IPS-15b (cell line): ENCODE results near the gene OSBP2.

Experiments
- H3K27me3 ChIP-seq: one replicate; pipeline ENCODE4 v1.6.1; 2013; ENCODE audit warnings: low read length; ENCODE audit not compliant: control insufficient read depth, insufficient read depth
- H3K36me3 ChIP-seq: one replicate; pipeline ENCODE4 v1.6.1; 2013; ENCODE audit warnings: low read length; ENCODE audit not compliant: control insufficient read depth, insufficient read depth
- H3K4me1 ChIP-seq: one replicate; pipeline ENCODE4 v1.6.1; 2013; ENCODE audit warnings: mild to moderate bottlenecking, low read length; ENCODE audit not compliant: control insufficient read depth, insufficient read depth
- H3K4me3 ChIP-seq: one replicate; pipeline ENCODE4 v1.5.1; 2013; ENCODE audit warnings: low read depth, low read length
- H3K9ac ChIP-seq: one replicate; pipeline ENCODE4 v1.6.1; 2013; ENCODE audit warnings: low read depth, mild to moderate bottlenecking, low read length
- H3K9me3 ChIP-seq: one replicate; pipeline ENCODE4 v1.6.1; 2013; ENCODE audit warnings: mild to moderate bottlenecking, low read length; ENCODE audit not compliant: control insufficient read depth, insufficient read depth

Gene OSBP2

DNA sequence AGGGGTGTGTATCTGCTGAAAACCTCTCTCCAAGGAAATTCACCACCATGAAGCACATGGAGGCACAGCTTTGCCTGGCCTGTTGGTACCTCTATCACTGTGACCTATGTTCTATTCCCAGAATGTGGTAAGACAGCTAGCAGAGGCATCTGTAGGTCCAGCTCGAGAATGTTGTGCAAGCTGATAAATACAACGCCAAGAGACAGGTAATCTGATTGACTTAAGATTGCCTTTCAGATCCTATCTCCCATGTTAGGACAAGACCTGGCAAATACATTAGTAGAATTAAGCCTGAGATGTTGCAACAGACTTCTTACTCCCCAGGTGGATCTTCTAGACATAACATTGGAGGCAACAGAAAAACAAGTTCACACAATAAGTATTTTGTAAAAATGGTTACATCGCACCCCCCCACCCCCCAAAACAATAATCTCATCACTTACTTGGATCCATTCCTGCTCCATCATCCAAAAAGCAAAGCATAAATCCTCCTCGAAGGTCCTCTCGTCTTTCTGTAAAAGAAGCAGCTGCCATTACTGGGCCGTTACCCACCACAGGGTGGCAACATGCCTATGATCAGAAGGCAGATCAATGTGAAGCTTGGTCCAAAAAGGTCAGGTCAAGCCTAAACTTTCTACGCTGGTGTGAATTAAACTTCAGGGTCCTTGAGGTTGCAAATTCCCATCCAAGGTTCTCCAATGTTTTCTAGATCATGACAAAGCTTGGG, 255.4 kb downstream of the OSBP2 start:
- H3K4me3 ChIP-seq = no peak overlapping the region
- H3K27me3 ChIP-seq = no peaks in the 10 kb centered on the region
- H3K9ac ChIP-seq = no peak overlapping the region
- no peaks in the 10 kb centered on the region for H3K4me1 ChIP-seq
- peaks cover 38% of the 10 kb centered on the region for H3K36me3 ChIP-seq
- H3K9me3 ChIP-seq = no peaks in the 10 kb centered on the region

DNA sequence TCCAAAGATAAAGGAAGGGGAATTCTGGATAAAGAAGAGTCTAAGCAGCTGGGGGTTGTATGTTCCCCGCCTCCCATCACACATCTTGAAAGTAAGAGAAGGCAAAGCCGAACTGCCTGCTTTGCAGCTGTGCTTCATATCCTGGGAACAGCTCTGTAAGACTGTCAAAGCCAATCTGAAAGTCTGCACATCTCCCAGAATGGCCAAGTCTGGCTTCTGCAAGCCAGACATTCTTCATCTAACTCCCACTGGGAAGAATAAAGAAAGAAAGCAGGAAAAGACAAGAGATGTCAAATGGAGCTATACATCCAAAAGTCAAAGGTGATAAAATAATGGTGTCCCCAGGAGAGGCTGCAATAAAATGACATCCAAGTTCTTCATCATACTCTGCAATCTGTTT, 258.5 kb downstream of the OSBP2 start:
- Histone ChIP-seq H3K9me3 (no peaks in the 10 kb centered on the region), H3K9ac (no peak overlapping the region), H3K27me3 (no peaks in the 10 kb centered on the region), H3K4me1 (no peaks in the 10 kb centered on the region), H3K4me3 (no peak overlapping the region), H3K36me3 (peaks cover 25% of the 10 kb centered on the region)

DNA sequence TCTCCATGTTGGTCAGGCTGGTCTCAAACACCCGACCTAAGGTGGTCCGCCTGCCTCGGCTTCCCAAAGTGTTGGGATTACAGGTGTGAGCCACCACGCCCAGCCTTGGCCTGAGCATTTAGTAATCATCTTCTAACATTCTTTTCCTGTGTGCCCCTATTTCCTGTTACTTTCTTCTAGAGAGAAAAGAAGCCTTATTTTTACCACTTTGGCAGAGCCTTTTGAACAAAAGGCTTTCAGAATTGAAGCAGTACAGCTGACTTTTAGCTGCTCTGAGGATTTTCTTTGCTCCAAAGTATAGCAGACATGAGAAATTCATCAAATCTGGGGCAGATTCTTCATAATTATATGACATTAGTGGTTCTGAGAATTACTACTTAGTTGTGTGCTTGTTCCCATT, 260.5 kb downstream of the OSBP2 start:
- peaks cover 10% of the 10 kb centered on the region for H3K36me3 ChIP-seq
- no peaks in the 10 kb centered on the region for H3K27me3 ChIP-seq
- no peaks in the 10 kb centered on the region for H3K4me1 ChIP-seq

More for the DNA sequence above, 260.5 kb downstream of the OSBP2 start:
- Histone ChIP-seq H3K4me3 (no peak overlapping the region), H3K9me3 (no peaks in the 10 kb centered on the region), H3K9ac (no peak overlapping the region)
